K562 (cell line): ENCODE measurements around the gene ABCA3. TPM values are rescaled to one million over a fixed set of nuclear protein-coding genes. Genes with fewer than 3 reads are reported as not detected.

Experiments
- ATAC-seq: fragments of 200-7000 bp; cut with Tn5 transposase; 3 replicates; pipeline ENCODE4 v1.9.1; 2020; ENCODE audit warnings: moderate library complexity
- BruUV-seq: library from RNA; stranded (reverse); fragments of 400-500 nt; replicated peaks from 2 replicates; lab custom pipeline; 2021; lab: Mats Ljungman, UMichigan
- CTCF ChIA-PET: fragments of 300-600 bp; formaldehyde crosslinking; extraction: SDS; loops from one replicate; lab custom pipeline; 2021; ENCODE audit warnings: low intra/inter-chr PET ratio; lab: Yijun Ruan, JAX
- POLR2A ChIA-PET: fragments of 300-600, 350-650 bp; sonication (Branson Sonifier 250); formaldehyde crosslinking; extraction: SDS; loops from one replicate; lab custom pipeline; 2021; ENCODE audit warnings: antibody characterized with exemption, inconsistent platforms; lab: Yijun Ruan, JAX
- DNase-seq, 4 experiments: peaks; one replicate each; pipeline versions ENCODE4 v3.0.0 to v3.0.0-alpha.2; 2011 to 2018; ENCODE audit warnings: low spot score in 3 of 4, mixed read lengths in 3 of 4; ENCODE audit errors: extremely low read depth in 1 of 4
- FAIRE-seq: peaks from 2 replicates; lab custom pipeline; 2011; peaks lifted over from hg19 to GRCh38; lab: Jason Lieb, UNC
- H2AFZ ChIP-seq: 2 replicates; pipeline ENCODE4 v1.6.0; 2011; ENCODE audit warnings: low read depth, low read length, control low read depth, inconsistent platforms
- H3K27ac ChIP-seq: fragments of 200-600 bp; 3 replicates; pipeline ENCODE4 v1.8.0; 2011; ENCODE audit warnings: low read depth, mild to moderate bottlenecking, control low read depth, inconsistent platforms, low read length, moderate library complexity, mixed read lengths; ENCODE audit errors: extremely low read depth
- H3K27me3 ChIP-seq, 2 experiments: fragments of 300-600 bp in 1 of 2; 2 replicates in 1 of 2; 3 replicates in 1 of 2; pipeline versions ENCODE4 v1.6.0 to v1.8.0; 2011; ENCODE audit warnings: inconsistent platforms in 2 of 2, low read length in 2 of 2, mild to moderate bottlenecking in 1 of 2, mixed read lengths in 1 of 2, moderate library complexity in 1 of 2; ENCODE audit not compliant: control insufficient read depth in 2 of 2, insufficient read depth in 2 of 2
- H3K36me3 ChIP-seq: fragments of 300-600 bp; 3 replicates; pipeline ENCODE4 v1.8.0; 2011; ENCODE audit warnings: mild to moderate bottlenecking, low read length, inconsistent platforms; ENCODE audit not compliant: control insufficient read depth, insufficient read depth
- H3K4me1 ChIP-seq, 2 experiments: fragments of 200-600 bp in 1 of 2; replicated peaks in 1 of 2; 2 replicates in 1 of 2; 3 replicates in 1 of 2; pipeline versions ENCODE4 v1.5.1 to v1.8.0; 2011; ENCODE audit warnings: inconsistent platforms in 2 of 2, low read length in 2 of 2, mild to moderate bottlenecking in 1 of 2, mixed read lengths in 1 of 2, moderate library complexity in 1 of 2; ENCODE audit not compliant: control insufficient read depth in 2 of 2, insufficient read depth in 2 of 2
- H3K4me2 ChIP-seq: 2 replicates; pipeline ENCODE4 v1.6.1; 2011; ENCODE audit warnings: low read length, control low read depth, inconsistent platforms, mixed read lengths; ENCODE audit not compliant: insufficient read depth
- H3K4me3 ChIP-seq: fragments of 200-600 bp; sonication (generic), shearing (Covaris generic); 2 replicates; pipeline ENCODE4 v1.5.1; 2016; ENCODE audit warnings: control low read depth, inconsistent platforms
- H3K79me2 ChIP-seq: fragments of 200-600 bp; 3 replicates; pipeline ENCODE4 v1.8.0; 2011; ENCODE audit warnings: low read length, inconsistent platforms; ENCODE audit not compliant: control insufficient read depth, insufficient read depth
- H3K9ac ChIP-seq, 2 experiments: 2 replicates each; pipeline versions ENCODE4 v1.6.0 to v1.6.1; 2011; ENCODE audit warnings: low read depth in 2 of 2, low read length in 2 of 2, control low read depth in 1 of 2, inconsistent platforms in 1 of 2, mild to moderate bottlenecking in 1 of 2, mixed read lengths in 1 of 2; ENCODE audit not compliant: insufficient read depth in 1 of 2
- H3K9me1 ChIP-seq: one replicate; pipeline ENCODE4 v1.6.0; 2011; ENCODE audit warnings: inconsistent platforms, mild to moderate bottlenecking, low read length, moderate library complexity; ENCODE audit not compliant: control insufficient read depth, insufficient read depth
- H3K9me3 ChIP-seq: replicated peaks from 2 replicates; pipeline ENCODE4 v1.5.1; 2011; ENCODE audit warnings: low read depth, low read length, inconsistent platforms; ENCODE audit not compliant: control insufficient read depth, insufficient read depth
- H4K20me1 ChIP-seq: replicated peaks from 2 replicates; pipeline ENCODE4 v1.6.1; 2011; ENCODE audit warnings: low read length, inconsistent platforms, mixed read lengths; ENCODE audit not compliant: control insufficient read depth, insufficient read depth
- CBX2 ChIP-seq: fragments of 200-600 bp; sonication (generic); IDR thresholded peaks from one replicate; pipeline ENCODE4 v1.6.1; 2012; ENCODE audit warnings: mild to moderate bottlenecking, low read length, inconsistent platforms; ENCODE audit not compliant: insufficient read depth, poor library complexity, severe bottlenecking
- FOXP1 ChIP-seq: sonication (generic); formaldehyde crosslinking; IDR thresholded peaks from 2 replicates; pipeline ENCODE4 v1.8.0; 2022; ENCODE audit warnings: mild to moderate bottlenecking, missing genetic modification reagents
- NR2F6 ChIP-seq: fragments of 450-650 bp; formaldehyde crosslinking; IDR thresholded peaks from 2 replicates; pipeline ENCODE4 v1.4.0; 2020; ENCODE audit warnings: mild to moderate bottlenecking
- ZBTB17 ChIP-seq: fragments of 450-650 bp; formaldehyde crosslinking; IDR thresholded peaks from 2 replicates; pipeline ENCODE4 v1.4.0; 2020; ENCODE audit warnings: mild to moderate bottlenecking
- ZFP1 ChIP-seq: fragments of 450-650 bp; formaldehyde crosslinking; IDR thresholded peaks from 2 replicates; pipeline ENCODE4 v1.4.0; 2020; ENCODE audit warnings: mild to moderate bottlenecking, mixed read lengths
- WGBS: fragments of 100-300 bp; shearing (Covaris generic); methylation state at CpG from one replicate; pipeline ENCODE4 v1.1.6; 2016; ENCODE audit warnings: low coverage, mixed read lengths; ENCODE audit not compliant: insufficient coverage; ENCODE audit errors: missing lambda C conversion rate; 5-methylcytosine and 5-hydroxymethylcytosine counted together
- in situ Hi-C: fragments of 300-500 bp; cut with MboI; formaldehyde crosslinking; loops from 4 replicates; pipeline ENCODE4 v1.15.0; 2018; ENCODE audit warnings: inconsistent platforms, mixed read lengths
- intact Hi-C: fragments of 100-400 bp; cut with micrococcal nuclease; formaldehyde crosslinking; loops from 2 replicates; pipeline ENCODE4 v1.14.2; 2022
- polyA plus RNA-seq, 8 experiments: library from polyadenylated mRNA; depleted of rRNA in 4 of 8; stranded (reverse) in 5 of 8; unstranded in 3 of 8; fragments of >200 nt; fragmentation: Nextera tagmentation in 2 of 8; fragmentation: Illumina TruSeq in 1 of 8; extraction: Ambion mirVana in 2 of 8; extraction: Trizol in 1 of 8; gene quantifications; 2 replicates each; pipeline versions ENCODE4 v1.2.1 to v1.2.3, GENCODE V29; 2011 to 2014; ENCODE audit warnings: inconsistent platforms in 1 of 8, missing spikeins in 1 of 8
- total RNA-seq, 7 experiments: library from RNA; depleted of rRNA in 6 of 7; stranded (reverse); fragments of >200 nt in 6 of 7; fragmentation: Illumina TruSeq in 2 of 7; extraction: Trizol in 2 of 7; gene quantifications; 2 replicates each; pipeline versions ENCODE4 v1.2.1 to v1.2.3, GENCODE V29; 2011 to 2021; ENCODE audit warnings: low replicate concordance in 1 of 7

Gene ABCA3
- total and polyA plus RNA-seq, 9 of the 15 experiments (the other 6 are each of a cell fraction or from before 2014, with no cell fraction given) = 0.66 to 23.7 (median 6.9) TPM

- POLR2A ChIA-PET = interaction anchor here (0.6 to 1.0 kb wide), 2 partner anchors 14 to 37 kb away, joined by 3 to 4 read pairs; no protein-coding TSS in a partner anchor
Observed at GRCh38 chr16:2357331-2357730, 16.8 kb upstream of the ABCA3 start.

GRCh38 chr16:2350500-2350899 is 10.0 kb upstream of the ABCA3 start:
- POLR2A ChIA-PET = no interaction called here
- CTCF ChIA-PET = no interaction called here

More at GRCh38 chr16:2357331-2357730, 16.8 kb upstream of the ABCA3 start:
- intact Hi-C loops = no loop called here
- no TSS peak for BruUV-seq
- DNase-seq (no peak), ATAC-seq (no peak), FAIRE-seq (no peak)
- H2AFZ ChIP-seq = no peak overlapping the region
- no peaks in the 10 kb centered on the region for H3K9me1 ChIP-seq
- no peak overlapping the region for H3K4me2 ChIP-seq
- CTCF ChIA-PET = no interaction called here
- H3K4me3 ChIP-seq = no peak overlapping the region
- no peaks in the 10 kb centered on the region; a peak in 1 of 5 replicates for H3K4me1 ChIP-seq
- H3K27me3 ChIP-seq = peaks cover 3 to 6% of the 10 kb centered on the region in 2 experiments; a peak in 1 of 5 replicates
- in situ Hi-C loops = no loop called here
- H3K9ac ChIP-seq = no peak overlapping the region
- no peaks in the 10 kb centered on the region for H3K36me3 ChIP-seq
- 3% methylated on average over 4 of the region's 4 CpGs for WGBS
- no peaks in the 10 kb centered on the region for H3K79me2 ChIP-seq
- H4K20me1 ChIP-seq = no peaks in the 10 kb centered on the region
- no peak overlapping the region for H3K27ac ChIP-seq
- H3K9me3 ChIP-seq = peaks cover 8% of the 10 kb centered on the region; the same call in 1 of the 2 replicates
- TF ChIP-seq NR2F6 (no peak), ZBTB17 (CRISPR knock-in tag) (no peak), FOXP1 (CRISPR knock-in tag) (no peak)

More at GRCh38 chr16:2350500-2350899, 10.0 kb upstream of the ABCA3 start:
- intact Hi-C loops = no loop called here
- no peaks in the 10 kb centered on the region for H3K36me3 ChIP-seq
- no peak for ATAC-seq
- no peak overlapping the region; the same call in 1 of the 2 replicates for H2AFZ ChIP-seq
- H3K9me3 ChIP-seq = no peaks in the 10 kb centered on the region
- DNase-seq = no peak
- H3K27ac ChIP-seq = no peak overlapping the region
- H3K9me1 ChIP-seq = no peaks in the 10 kb centered on the region
- in situ Hi-C loops = no loop called here
- no peak for TF ChIP-seq ZFP1
- peak; percentile 8 for TF ChIP-seq CBX2
- 12% methylated on average over 1 of the region's 1 CpG for WGBS
- no peak overlapping the region for H3K9ac ChIP-seq
- FAIRE-seq = no peak
- no peaks in the 10 kb centered on the region for H3K27me3 ChIP-seq
- BruUV-seq = no TSS peak
- no peaks in the 10 kb centered on the region for H4K20me1 ChIP-seq
- H3K4me3 ChIP-seq = no peak overlapping the region
- no peaks in the 10 kb centered on the region for H3K4me1 ChIP-seq
- no peaks in the 10 kb centered on the region for H3K79me2 ChIP-seq
- H3K4me2 ChIP-seq = no peak overlapping the region
